ENCODE results near the gene JCAD.
A peak's percentile ranks its signal among the peaks of the same experiment; 100 is the strongest.
"Not testable (repeated sequence)": the region's sequence is repeated elsewhere in the genome, so short reads cannot be mapped to it uniquely, and the experiment has no call there.

The JCAD gene

GRCh38 chr10:30011956-30012647 is 47.3 kb downstream of the JCAD start:
- H3K4me1 Mint-ChIP-seq = no peaks in the 10 kb centered on the region
- no peak overlapping the region for H3K4me3 Mint-ChIP-seq
- DNase-seq = no peak
- no peaks in the 10 kb centered on the region for H3K36me3 Mint-ChIP-seq
- no peak overlapping the region for H3K27ac Mint-ChIP-seq
- H3K27me3 Mint-ChIP-seq = peaks cover 0 to 5% of the 10 kb centered on the region in 2 donors
- H3K9me3 Mint-ChIP-seq = no peaks in the 10 kb centered on the region
- ATAC-seq (replicated peaks) = no peak

GRCh38 chr10:30011396-30011795 is 48.0 kb downstream of the JCAD start:
- DNase-seq (no peak), ATAC-seq (replicated peaks) (no peak)
- H3K36me3 Mint-ChIP-seq = no peaks in the 10 kb centered on the region
- H3K27me3 Mint-ChIP-seq = peaks cover 0 to 5% of the 10 kb centered on the region in 2 donors
- H3K27ac Mint-ChIP-seq = no peak overlapping the region
- no peaks in the 10 kb centered on the region for H3K9me3 Mint-ChIP-seq
- H3K4me1 Mint-ChIP-seq = no peaks in the 10 kb centered on the region
- H3K4me3 Mint-ChIP-seq = no peak overlapping the region

- H3K27me3 Mint-ChIP-seq = peaks cover 5 to 11% of the 10 kb centered on the region in 2 donors
- H3K4me1 Mint-ChIP-seq = no peaks in the 10 kb centered on the region
- no peaks in the 10 kb centered on the region for H3K9me3 Mint-ChIP-seq
- no peak for DNase-seq
- H3K27ac Mint-ChIP-seq = no peak overlapping the region
- H3K36me3 Mint-ChIP-seq = no peaks in the 10 kb centered on the region
- no peak overlapping the region for H3K4me3 Mint-ChIP-seq
- no peak for ATAC-seq (replicated peaks)
These were observed 52.0 kb downstream of the JCAD start for GRCh38 chr10:30007406-30007805.

DNA sequence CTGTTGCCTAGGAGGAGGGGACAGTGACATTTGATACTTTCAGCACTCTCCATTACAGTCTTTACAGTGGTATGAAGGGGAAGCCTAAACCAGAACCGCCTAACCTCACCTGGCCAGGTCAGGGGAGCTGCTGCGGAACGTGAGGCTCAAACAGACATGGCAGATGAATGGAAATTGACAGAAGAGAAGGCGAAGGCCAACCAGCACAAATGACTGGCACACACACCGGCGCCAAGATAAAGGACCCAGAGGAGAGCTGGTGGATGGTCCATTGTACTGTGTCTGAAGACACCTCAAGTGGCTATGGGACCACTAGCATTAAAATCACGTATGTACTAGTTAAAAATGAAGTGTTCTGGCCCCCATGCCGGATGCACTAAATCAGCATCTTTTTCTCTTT is 53.0 kb downstream of the JCAD start:
- DNase-seq (no peak), ATAC-seq (replicated peaks) (no peak)
- H3K36me3 Mint-ChIP-seq = no peaks in the 10 kb centered on the region
- no peak overlapping the region for H3K27ac Mint-ChIP-seq
- H3K4me1 Mint-ChIP-seq = no peaks in the 10 kb centered on the region
- peaks cover 5 to 11% of the 10 kb centered on the region in 2 donors for H3K27me3 Mint-ChIP-seq
- H3K4me3 Mint-ChIP-seq = no peak overlapping the region
- H3K9me3 Mint-ChIP-seq = no peaks in the 10 kb centered on the region

DNA sequence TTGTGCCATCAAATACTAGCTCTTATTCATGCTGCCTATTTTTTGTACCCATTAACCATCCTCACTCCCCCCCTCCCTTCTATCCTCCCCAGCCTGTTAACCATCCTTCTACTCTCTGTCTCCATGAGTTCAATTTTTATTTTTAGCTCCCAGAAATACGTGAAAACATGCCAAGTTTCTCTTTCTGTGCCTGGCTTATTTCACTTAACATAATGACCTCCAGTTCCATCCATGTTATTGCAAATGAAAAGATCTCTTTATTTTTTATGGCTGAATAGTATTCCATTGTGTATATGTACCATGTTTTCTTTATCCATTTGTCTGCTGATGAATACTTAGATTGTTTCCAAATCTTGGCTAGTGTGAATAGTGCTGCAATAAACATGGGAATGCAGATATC is 54.3 kb downstream of the JCAD start:
- H3K4me1 Mint-ChIP-seq; H3K36me3 Mint-ChIP-seq; H3K9me3 Mint-ChIP-seq; DNase-seq; H3K4me3 Mint-ChIP-seq; H3K27ac Mint-ChIP-seq; ATAC-seq (replicated peaks): not testable (repeated sequence)
- H3K27me3 Mint-ChIP-seq = peaks cover 5 to 11% of the 10 kb centered on the region in 2 donors

GRCh38 chr10:30002426-30003266 is 56.7 kb downstream of the JCAD start:
- ATAC-seq (replicated peaks) (peak; percentile 78 to 82), DNase-seq (peak; percentile 23)
- Mint-ChIP-seq H3K4me1 (peaks cover 0 to 3% of the 10 kb centered on the region in 2 donors), H3K27ac (no peak overlapping the region), H3K9me3 (no peaks in the 10 kb centered on the region), H3K27me3 (peaks cover 13 to 22% of the 10 kb centered on the region in 2 donors), H3K36me3 (no peaks in the 10 kb centered on the region), H3K4me3 (no peak overlapping the region)

DNA sequence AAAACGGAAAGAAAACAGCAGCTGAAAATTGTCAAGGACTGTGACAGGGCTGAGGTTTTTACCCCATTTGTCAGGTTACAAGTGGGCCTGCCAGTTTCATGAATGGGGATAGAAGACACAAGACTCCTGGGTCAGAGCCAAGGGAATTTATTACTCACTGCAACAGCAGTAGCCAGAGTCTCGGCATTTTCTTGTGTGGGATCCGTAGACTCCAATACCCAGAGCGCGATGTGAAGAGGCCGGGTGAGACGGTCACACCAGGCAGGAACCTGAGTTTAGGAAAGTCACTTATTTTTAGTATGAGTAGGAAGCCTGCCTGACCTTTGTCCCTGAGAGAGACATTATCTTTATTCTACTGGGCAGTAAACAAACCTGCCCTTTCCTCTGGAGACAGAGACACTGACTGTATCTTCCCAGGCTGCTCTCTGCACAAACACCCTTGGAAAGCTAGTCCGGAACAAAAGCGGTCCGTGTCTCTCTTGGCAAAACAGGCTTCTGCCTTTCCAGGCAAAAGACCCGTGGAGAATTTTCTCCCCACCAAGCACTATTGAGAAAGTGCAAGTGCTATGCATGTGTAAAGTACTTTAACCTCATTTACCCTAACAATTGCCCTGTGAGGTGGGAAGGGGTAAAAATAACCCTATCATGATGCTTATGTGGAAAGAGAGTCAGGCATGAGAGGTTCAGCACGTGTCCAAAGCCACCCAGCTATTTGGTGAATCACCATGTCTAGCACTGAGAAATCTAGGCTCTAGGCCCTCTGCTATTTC is 58.4 kb downstream of the JCAD start:
- no peak for DNase-seq

GRCh38 chr10:29998142-29998808 is 61.1 kb downstream of the JCAD start:
- no peaks in the 10 kb centered on the region for H3K9me3 Mint-ChIP-seq
- ATAC-seq (replicated peaks) = peak; percentile 84 to 88
- H3K36me3 Mint-ChIP-seq = no peaks in the 10 kb centered on the region
- H3K4me1 Mint-ChIP-seq = peaks cover 0 to 3% of the 10 kb centered on the region in 2 donors
- H3K4me3 Mint-ChIP-seq = no peak overlapping the region
- H3K27ac Mint-ChIP-seq = no peak overlapping the region
- DNase-seq = peak; percentile 65
- H3K27me3 Mint-ChIP-seq = peaks cover 30 to 54% of the 10 kb centered on the region in 2 donors

More for the DNA sequence above, 58.4 kb downstream of the JCAD start:
- no peak for ATAC-seq (replicated peaks)
- Mint-ChIP-seq H3K36me3 (no peaks in the 10 kb centered on the region), H3K4me1 (peaks cover 0 to 3% of the 10 kb centered on the region in 2 donors), H3K27me3 (peaks cover 20 to 38% of the 10 kb centered on the region in 2 donors), H3K9me3 (no peaks in the 10 kb centered on the region), H3K4me3 (no peak overlapping the region), H3K27ac (no peak overlapping the region)

DNA sequence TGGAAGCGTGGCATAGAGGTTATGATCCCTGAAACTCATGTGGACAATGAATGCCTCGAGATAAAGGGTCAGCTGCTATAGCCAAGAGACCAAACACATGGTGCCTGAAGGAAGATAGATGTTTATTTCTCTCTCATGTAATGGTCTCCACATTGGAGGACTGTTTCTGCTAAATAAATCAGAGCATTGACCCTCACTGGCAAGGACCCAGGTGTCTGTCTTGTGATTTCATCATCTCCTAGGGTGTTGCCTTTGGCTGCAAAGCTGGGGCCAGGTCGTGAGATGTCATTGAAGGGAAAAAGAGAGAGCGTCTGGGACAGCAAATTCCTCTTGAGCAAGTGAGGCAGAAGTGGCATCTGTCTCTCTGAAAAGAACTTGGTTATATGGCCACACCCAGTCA is 64.6 kb downstream of the JCAD start:
- Mint-ChIP-seq H3K9me3 (no peaks in the 10 kb centered on the region), H3K27ac (no peak overlapping the region), H3K4me3 (no peak overlapping the region), H3K27me3 (peaks cover 37 to 58% of the 10 kb centered on the region in 2 donors), H3K4me1 (peaks cover 0 to 3% of the 10 kb centered on the region in 2 donors), H3K36me3 (no peaks in the 10 kb centered on the region)
- ATAC-seq (replicated peaks) = no peak
- no peak for DNase-seq

- no peak overlapping the region for H3K4me3 Mint-ChIP-seq
- peaks cover 34 to 56% of the 10 kb centered on the region in 2 donors for H3K27me3 Mint-ChIP-seq
- ATAC-seq (replicated peaks) (no peak), DNase-seq (no peak)
- H3K9me3 Mint-ChIP-seq = no peaks in the 10 kb centered on the region
- peaks cover 0 to 3% of the 10 kb centered on the region in 2 donors for H3K4me1 Mint-ChIP-seq
- no peak overlapping the region for H3K27ac Mint-ChIP-seq
- no peaks in the 10 kb centered on the region for H3K36me3 Mint-ChIP-seq
These were observed 66.0 kb downstream of the JCAD start for GRCh38 chr10:29993319-29993915.

- Mint-ChIP-seq H3K27me3 (peaks cover 29 to 51% of the 10 kb centered on the region in 2 donors), H3K4me3 (no peak overlapping the region)
- no peak for ATAC-seq (replicated peaks)
These were observed 66.5 kb downstream of the JCAD start for GRCh38 chr10:29992914-29993313.

DNA sequence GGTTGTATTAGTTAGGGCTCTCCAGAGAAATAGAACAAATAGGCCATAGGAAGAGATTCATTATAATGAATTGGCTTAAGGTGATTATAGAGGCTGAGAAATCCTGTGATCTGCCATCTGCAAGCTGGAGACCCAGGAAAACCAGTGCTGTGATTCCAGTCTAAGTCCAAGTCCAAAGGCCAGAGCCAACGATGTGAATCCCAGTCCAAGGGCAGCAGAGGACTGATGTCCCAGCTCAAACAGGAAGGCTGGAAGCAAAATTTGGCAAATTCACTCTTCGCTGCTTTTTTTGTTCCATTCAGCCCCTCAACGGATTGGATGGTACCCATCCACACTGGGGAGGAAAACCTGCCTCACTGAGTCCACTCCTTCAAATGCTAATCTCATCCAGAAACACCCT is 68.0 kb downstream of the JCAD start:
- H3K9me3 Mint-ChIP-seq = no peaks in the 10 kb centered on the region
- DNase-seq = no peak
- H3K4me1 Mint-ChIP-seq = no peaks in the 10 kb centered on the region
- no peaks in the 10 kb centered on the region for H3K36me3 Mint-ChIP-seq
- no peak overlapping the region for H3K27ac Mint-ChIP-seq
- H3K27me3 Mint-ChIP-seq = peaks cover 22 to 36% of the 10 kb centered on the region in 2 donors
- ATAC-seq (replicated peaks) = no peak
- no peak overlapping the region for H3K4me3 Mint-ChIP-seq

More at GRCh38 chr10:29992914-29993313, 66.5 kb downstream of the JCAD start:
- no peaks in the 10 kb centered on the region for H3K4me1 Mint-ChIP-seq
- H3K36me3 Mint-ChIP-seq = no peaks in the 10 kb centered on the region
- no peaks in the 10 kb centered on the region for H3K9me3 Mint-ChIP-seq
- no peak for DNase-seq
- no peak overlapping the region for H3K27ac Mint-ChIP-seq

DNA sequence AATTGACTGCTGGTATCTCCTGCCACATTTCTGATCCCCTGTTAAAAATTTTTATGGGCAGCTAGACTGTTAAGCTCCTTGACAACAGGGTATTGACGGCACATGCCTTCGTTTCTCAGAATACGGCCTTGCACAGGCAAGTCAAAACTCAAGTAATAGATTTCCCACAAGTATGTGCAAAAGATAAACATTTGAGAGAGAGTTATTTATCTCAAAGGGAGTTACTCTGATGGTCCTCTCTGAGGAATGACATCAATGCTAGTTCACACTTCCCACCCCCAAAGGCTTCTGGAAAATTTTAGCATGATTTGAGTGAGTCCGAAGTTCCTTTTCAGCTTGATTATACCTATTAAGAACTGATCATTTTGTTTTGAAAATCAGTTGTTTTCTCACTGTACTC is 71.9 kb downstream of the JCAD start:
- Mint-ChIP-seq H3K27ac (no peak overlapping the region), H3K4me3 (no peak overlapping the region), H3K9me3 (peaks cover 11 to 12% of the 10 kb centered on the region in 2 donors), H3K36me3 (peaks cover 6 to 7% of the 10 kb centered on the region in 2 donors), H3K27me3 (peaks cover 7 to 10% of the 10 kb centered on the region in 2 donors), H3K4me1 (no peaks in the 10 kb centered on the region)
- DNase-seq (no peak), ATAC-seq (replicated peaks) (no peak)
